Spinal cord (tissue), 10 donors: ENCODE data around the gene LHX3. TPM values are rescaled to one million over a fixed set of nuclear protein-coding genes. Genes with fewer than 3 reads are reported as not detected.

ENCODE experiments used
- DNase-seq, 6 donors: peaks; one replicate each; pipeline versions ENCODE4 v3.0.0 to v3.0.0-alpha.2; 2013 to 2015; ENCODE audit warnings: low spot score in 6 of 6, low read depth in 4 of 6
- H3K27ac ChIP-seq: one replicate; pipeline ENCODE4 v1.5.1; 2013; ENCODE audit warnings: low read depth, low read length, control low read depth
- H3K27me3 ChIP-seq: one replicate; pipeline ENCODE4 v1.6.1; 2013; ENCODE audit warnings: low read length; ENCODE audit not compliant: control insufficient read depth, insufficient read depth
- H3K36me3 ChIP-seq: one replicate; pipeline ENCODE4 v1.6.1; 2013; ENCODE audit warnings: low read length; ENCODE audit not compliant: control insufficient read depth, insufficient read depth
- H3K4me1 ChIP-seq: one replicate; pipeline ENCODE4 v1.6.1; 2013; ENCODE audit warnings: low read length; ENCODE audit not compliant: control insufficient read depth, insufficient read depth
- H3K4me3 ChIP-seq: one replicate; pipeline ENCODE4 v1.5.1; 2013; ENCODE audit warnings: low read depth, low read length, control low read depth
- H3K9me3 ChIP-seq: one replicate; pipeline ENCODE4 v1.6.1; 2013; ENCODE audit warnings: low read length; ENCODE audit not compliant: control insufficient read depth, insufficient read depth
- WGBS: methylation state at CpG from one replicate; pipeline ENCODE4 v1.1.5; 2013; ENCODE audit warnings: missing lambda C conversion rate; ENCODE audit not compliant: insufficient coverage; 5-methylcytosine and 5-hydroxymethylcytosine counted together
- polyA plus RNA-seq, 2 donors: library from polyadenylated mRNA; unstranded; fragments of 120-200 nt; gene quantifications; one replicate each; pipeline ENCODE4 v1.2.1, GENCODE V29; 2013; ENCODE audit not compliant: insufficient read length in 2 of 2
- total RNA-seq, 2 donors: library from RNA; depleted of rRNA in 1 of 2; stranded (reverse); fragments of 120-200 nt in 1 of 2; fragments of >200 nt in 1 of 2; gene quantifications; one replicate each; pipeline versions ENCODE4 v1.2.3 to v1.2.4, GENCODE V29; 2013 to 2014
- donor health status: healthy.

The LHX3 gene
- total and polyA plus RNA-seq, 4 donors = 0.50 to 2.7 (median 1.5) TPM; not detected in 1

- H3K9me3 ChIP-seq = no peaks in the 10 kb centered on the region
- H3K4me1 ChIP-seq = peaks cover 22% of the 10 kb centered on the region
- H3K36me3 ChIP-seq = peaks cover 45% of the 10 kb centered on the region
- H3K27ac ChIP-seq = no peak overlapping the region
- no peak for DNase-seq
- H3K27me3 ChIP-seq = no peaks in the 10 kb centered on the region
- 85% methylated on average over 13 of the region's 18 CpGs for WGBS
- no peak overlapping the region for H3K4me3 ChIP-seq
Observed at GRCh38 chr9:136228107-136228875, 23.4 kb upstream of the LHX3 start.

- H3K27ac ChIP-seq = no peak overlapping the region
- WGBS = 80% methylated on average over 27 of the region's 30 CpGs
- no peak overlapping the region for H3K4me3 ChIP-seq
- DNase-seq = peak in 1 of 6 donors; percentile 54
- H3K36me3 ChIP-seq = peaks cover 58% of the 10 kb centered on the region
- peaks cover 22% of the 10 kb centered on the region for H3K4me1 ChIP-seq
- H3K9me3 ChIP-seq = no peaks in the 10 kb centered on the region
- H3K27me3 ChIP-seq = no peaks in the 10 kb centered on the region
Observed at GRCh38 chr9:136226680-136227407, 21.9 kb upstream of the LHX3 start.

- WGBS = 74% methylated on average over 27 of the region's 30 CpGs
- Histone ChIP-seq H3K27ac (no peak overlapping the region), H3K9me3 (no peaks in the 10 kb centered on the region), H3K4me3 (no peak overlapping the region), H3K4me1 (peaks cover 22% of the 10 kb centered on the region), H3K27me3 (no peaks in the 10 kb centered on the region), H3K36me3 (peaks cover 61% of the 10 kb centered on the region)
- DNase-seq = peak in 2 of 6 donors; percentile 51 to 69
Observed at GRCh38 chr9:136225748-136226679, 21.1 kb upstream of the LHX3 start.

- H3K36me3 ChIP-seq = peaks cover 63% of the 10 kb centered on the region
- H3K4me3 ChIP-seq = no peak overlapping the region
- DNase-seq = no peak
- peaks cover 22% of the 10 kb centered on the region for H3K4me1 ChIP-seq
- 85% methylated on average over 15 of the region's 19 CpGs for WGBS
- H3K9me3 ChIP-seq = no peaks in the 10 kb centered on the region
- H3K27me3 ChIP-seq = no peaks in the 10 kb centered on the region
- no peak overlapping the region for H3K27ac ChIP-seq
Observed at GRCh38 chr9:136225366-136225747, 20.4 kb upstream of the LHX3 start.

- DNase-seq = no peak
- H3K36me3 ChIP-seq = peaks cover 75% of the 10 kb centered on the region
- H3K9me3 ChIP-seq = no peaks in the 10 kb centered on the region
- H3K27me3 ChIP-seq = no peaks in the 10 kb centered on the region
- no peak overlapping the region for H3K4me3 ChIP-seq
- H3K4me1 ChIP-seq = peaks cover 13% of the 10 kb centered on the region
- WGBS = 93% methylated on average over 24 of the region's 30 CpGs
- H3K27ac ChIP-seq = no peak overlapping the region
Observed at GRCh38 chr9:136223871-136224640, 19.1 kb upstream of the LHX3 start.

GRCh38 chr9:136222906-136223285 lies 18.0 kb upstream of the LHX3 start:
- H3K36me3 ChIP-seq = peaks cover 84% of the 10 kb centered on the region

GRCh38 chr9:136222166-136222905 lies 17.4 kb upstream of the LHX3 start:
- H3K36me3 ChIP-seq = peaks cover 90% of the 10 kb centered on the region
- DNase-seq = no peak
- peaks cover 9% of the 10 kb centered on the region for H3K4me1 ChIP-seq
- H3K27me3 ChIP-seq = no peaks in the 10 kb centered on the region
- no peaks in the 10 kb centered on the region for H3K9me3 ChIP-seq
- H3K27ac ChIP-seq = no peak overlapping the region
- no peak overlapping the region for H3K4me3 ChIP-seq
- WGBS = 96% methylated on average over 38 of the region's 38 CpGs

More at GRCh38 chr9:136222906-136223285, 18.0 kb upstream of the LHX3 start:
- no peak for DNase-seq
- Histone ChIP-seq H3K4me1 (peaks cover 9% of the 10 kb centered on the region), H3K27me3 (no peaks in the 10 kb centered on the region), H3K4me3 (no peak overlapping the region), H3K27ac (no peak overlapping the region), H3K9me3 (no peaks in the 10 kb centered on the region)
- 90% methylated on average over 13 of the region's 13 CpGs for WGBS

GRCh38 chr9:136220017-136220729 lies 15.2 kb upstream of the LHX3 start:
- WGBS = 92% methylated on average over 10 of the region's 15 CpGs

More at GRCh38 chr9:136220017-136220729, 15.2 kb upstream of the LHX3 start:
- Histone ChIP-seq H3K4me1 (no peaks in the 10 kb centered on the region), H3K36me3 (peaks cover 90% of the 10 kb centered on the region), H3K27me3 (no peaks in the 10 kb centered on the region), H3K27ac (no peak overlapping the region), H3K9me3 (no peaks in the 10 kb centered on the region), H3K4me3 (no peak overlapping the region)
- DNase-seq = no peak
